Measurements from ENCODE around the gene PIR. TPM values are rescaled to one million over a fixed set of nuclear protein-coding genes. Genes with fewer than 3 reads are reported as not detected.

The PIR gene
- 49.7 to 57.9 TPM (median 56.2 TPM) in 5 replicates for total RNA-seq (2022; extraction: Qiagen RNA extraction; ENCODE audit: low read depth)

DNA sequence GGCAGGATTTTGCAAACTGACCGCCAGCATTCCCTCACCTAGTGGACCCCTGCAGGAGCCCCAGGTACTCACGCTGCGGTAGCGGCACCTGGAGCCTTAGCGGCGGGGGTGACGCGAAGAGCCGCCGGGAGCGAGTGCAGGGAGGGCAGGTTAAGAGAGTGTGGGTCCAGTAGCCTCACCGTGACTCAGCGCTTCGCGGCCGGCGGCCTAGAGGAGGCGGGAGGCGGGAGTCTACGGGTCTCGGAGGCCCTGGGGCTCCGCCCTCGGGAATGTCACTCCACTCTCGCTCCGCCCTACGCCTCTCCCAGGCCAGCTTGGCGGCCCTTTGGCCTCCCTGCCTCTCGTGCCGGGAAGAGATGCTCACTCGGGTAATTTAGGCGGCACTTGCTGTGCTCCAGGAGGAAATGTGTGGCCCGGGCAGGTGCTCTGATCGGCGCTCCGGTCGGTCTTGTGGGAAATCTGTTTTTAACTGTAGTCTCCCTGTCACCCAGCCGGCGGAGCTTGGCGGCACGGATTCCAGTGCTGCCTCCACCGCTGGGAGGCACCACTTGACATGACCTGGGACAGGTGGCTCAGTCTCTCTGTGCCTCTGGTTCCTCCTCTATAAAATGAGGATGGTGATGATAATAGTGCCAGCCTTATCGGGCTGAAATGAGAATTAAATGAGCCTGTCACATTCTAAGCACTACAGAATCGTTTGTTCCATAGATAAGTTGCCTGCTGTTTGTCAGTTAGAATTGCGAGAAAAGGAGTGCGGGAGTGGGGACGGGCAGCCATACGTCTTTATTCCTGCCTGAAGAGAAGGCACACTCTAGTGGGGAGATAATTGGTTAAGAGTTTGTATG, at the start of gene PIR:
Gene PIR, minus strand, starts transcription at position 216 of the 845 bp plus-strand sequence. CDS start 2,076 bp downstream, outside the sequence.

DNA sequence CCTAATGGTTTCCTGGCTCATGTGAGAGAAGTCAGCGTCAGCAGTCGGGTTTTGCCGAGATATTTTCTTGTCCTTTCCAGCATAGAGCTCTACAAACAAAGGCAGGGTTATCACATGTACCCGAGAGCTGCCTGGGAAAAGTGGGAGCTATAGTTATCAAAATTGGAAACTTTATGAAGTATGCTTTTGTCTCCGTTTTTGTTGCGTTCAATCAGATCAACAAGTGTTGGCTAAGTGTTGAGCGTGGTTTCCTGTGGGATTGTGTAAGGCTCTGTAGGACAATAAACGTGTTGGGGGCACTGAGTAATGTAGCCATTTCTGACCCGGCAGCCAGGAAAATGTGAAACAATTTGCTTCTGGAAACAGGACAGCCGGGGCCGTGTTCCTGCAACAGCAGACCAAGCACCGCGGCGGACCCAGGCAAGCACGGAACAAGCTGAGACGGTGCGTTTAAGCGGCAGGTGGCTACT, 7.4 kb upstream of the PIR start, which contains the start of gene BMX:
Gene BMX, plus strand, starts transcription at position 311 of the 470 bp plus-strand sequence. CDS start 7,547 bp downstream, outside the sequence.

DNA sequence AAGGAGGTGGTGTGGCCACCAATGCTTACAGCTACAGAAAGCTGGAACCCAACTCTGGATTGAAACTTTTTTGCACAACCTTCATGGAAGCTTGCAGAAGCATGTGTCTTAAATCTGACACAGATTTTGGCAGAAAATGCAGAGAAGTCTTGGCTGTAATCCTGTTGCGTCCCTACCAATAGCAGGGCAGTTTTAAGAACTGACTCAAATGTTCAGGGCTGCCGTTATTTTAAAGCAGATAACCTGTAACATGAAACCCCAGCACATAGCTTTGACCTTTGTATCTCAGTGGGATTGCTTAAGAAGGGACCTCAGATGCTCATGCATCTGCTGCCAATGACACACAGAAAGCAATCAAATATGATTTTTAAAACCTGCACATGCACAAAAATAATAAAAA, 108.8 kb downstream of the PIR start, which contains the start of gene VEGFD:
Gene VEGFD, minus strand, starts transcription at position 110 of the 400 bp plus-strand sequence. CDS start 467 bp downstream, outside the sequence.

DNA sequence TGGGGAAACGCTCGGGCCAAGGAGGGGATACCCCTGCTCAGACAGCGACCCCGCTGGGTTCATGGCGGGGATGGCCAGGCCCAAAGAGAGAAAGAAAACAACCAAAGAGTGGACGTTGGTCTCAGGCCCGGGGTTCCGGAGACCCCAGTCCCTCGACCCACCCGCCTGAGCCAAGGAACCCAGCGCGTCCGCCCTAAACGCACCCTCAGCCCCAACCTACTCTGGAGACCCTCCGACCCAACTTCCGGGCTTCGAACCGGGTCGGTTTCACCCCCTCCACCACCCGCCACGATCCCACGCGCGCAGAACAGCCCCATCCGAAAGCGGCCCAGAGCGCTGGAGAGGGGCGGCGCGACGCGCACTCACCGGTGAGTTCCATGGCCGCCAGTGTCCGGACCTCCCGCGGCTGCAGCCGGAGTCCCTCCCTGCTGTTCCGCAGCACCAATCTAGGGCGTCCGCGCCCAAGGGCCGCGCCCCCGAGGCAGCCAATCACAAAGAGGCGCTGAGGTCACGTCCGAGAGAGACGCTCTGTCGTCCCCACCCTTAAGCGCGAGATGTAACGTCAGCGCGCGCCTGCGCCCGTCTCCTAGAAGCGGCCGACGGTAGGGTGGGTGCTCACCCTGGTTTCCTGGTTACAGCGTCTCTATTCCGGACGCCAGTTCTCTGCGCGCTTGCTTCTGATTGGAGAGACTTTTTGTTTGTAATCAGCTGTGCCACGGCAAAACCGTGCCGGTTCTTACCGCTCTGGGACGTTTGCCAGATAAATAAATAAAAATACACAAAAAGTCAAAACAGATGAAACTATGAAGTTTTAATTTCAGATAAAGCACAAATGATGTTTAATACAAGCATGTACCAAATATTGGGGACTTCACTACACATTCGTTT, 157.8 kb downstream of the PIR start, which contains the start of gene PIGA:
Gene PIGA, minus strand, starts transcription at position 389 of the 888 bp plus-strand sequence. CDS start 3,593 bp downstream, outside the sequence.

Other genes starting within 250 kb of the PIR start
- 19.5 to 25.1 TPM (median 20.8 TPM) in 5 replicates for gene ASB9, start 223.2 kb downstream of the PIR start, total RNA-seq (2022; extraction: Qiagen RNA extraction; ENCODE audit: low read depth)
- gene ASB11, start 177.7 kb downstream of the PIR start, total RNA-seq (2022; extraction: Qiagen RNA extraction; ENCODE audit: low read depth): not detected in 5 replicates
- gene PIGA, start 157.8 kb downstream of the PIR start, total RNA-seq (2022; extraction: Qiagen RNA extraction; ENCODE audit: low read depth): 7.3 to 9.7 TPM (median 8.3 TPM) in 5 replicates
- gene VEGFD, start 108.9 kb downstream of the PIR start, total RNA-seq (2022; extraction: Qiagen RNA extraction; ENCODE audit: low read depth): 0.16 to 0.39 TPM (median 0.23 TPM) in 5 replicates
- gene BMX, start 7.5 kb upstream of the PIR start, total RNA-seq (2022; extraction: Qiagen RNA extraction; ENCODE audit: low read depth): not detected in 5 replicates
- not detected in 5 replicates for gene ACE2, start 107.6 kb upstream of the PIR start, total RNA-seq (2022; extraction: Qiagen RNA extraction; ENCODE audit: low read depth)
- 0.66 to 0.90 TPM (median 0.75 TPM) in 5 replicates for gene CLTRN, start 171.5 kb upstream of the PIR start, total RNA-seq (2022; extraction: Qiagen RNA extraction; ENCODE audit: low read depth)
- 2.3 to 2.9 TPM (median 2.6 TPM) in 5 replicates for gene CA5B, start 244.9 kb upstream of the PIR start, total RNA-seq (2022; extraction: Qiagen RNA extraction; ENCODE audit: low read depth)

All from A549 treated with RU486 at 1 μM for 4 hours (cell line).